Smooth muscle cell (in vitro differentiated cells): Measurements from ENCODE around the gene MYL6. TPM values are rescaled to one million over a fixed set of nuclear protein-coding genes. Genes with fewer than 3 reads are reported as not detected.

Source experiments
- DNase-seq: peaks from one replicate; lab custom pipeline; 2025; ENCODE audit not compliant: unreplicated experiment; lab: John Stamatoyannopoulos, UW
- H2AFZ ChIP-seq: fragments of 200-600 bp; sonication (generic); 2 replicates; pipeline ENCODE4 v1.6.0; 2016; ENCODE audit warnings: antibody characterized with exemption, low read depth, mild to moderate bottlenecking
- H3F3A ChIP-seq: fragments of 200-600 bp; sonication (generic); 2 replicates; pipeline ENCODE4 v1.6.0; 2017; ENCODE audit warnings: antibody characterized with exemption, low read depth
- H3K27ac ChIP-seq: fragments of 200-600 bp; sonication (generic); 2 replicates; pipeline ENCODE4 v1.5.1; 2016; ENCODE audit warnings: low read depth, mild to moderate bottlenecking
- H3K27me3 ChIP-seq: fragments of 200-600 bp; sonication (generic); 2 replicates; pipeline ENCODE4 v1.6.1; 2016; ENCODE audit warnings: low read depth, mild to moderate bottlenecking
- H3K36me3 ChIP-seq: fragments of 200-600 bp; sonication (generic); 2 replicates; pipeline ENCODE4 v1.5.1; 2016; ENCODE audit warnings: low read depth
- H3K4me1 ChIP-seq: fragments of 200-600 bp; sonication (generic); 2 replicates; pipeline ENCODE4 v1.5.1; 2016; ENCODE audit warnings: low read depth
- H3K4me2 ChIP-seq: fragments of 200-600 bp; sonication (generic); 2 replicates; pipeline ENCODE4 v1.6.0; 2016; ENCODE audit warnings: mild to moderate bottlenecking
- H3K4me3 ChIP-seq: fragments of 200-600 bp; sonication (generic); 2 replicates; pipeline ENCODE4 v1.5.1; 2016; ENCODE audit warnings: mild to moderate bottlenecking
- H3K79me2 ChIP-seq: fragments of 200-600 bp; sonication (generic); 2 replicates; pipeline ENCODE4 v1.6.0; 2016; ENCODE audit warnings: low read depth, mild to moderate bottlenecking
- H3K9ac ChIP-seq: fragments of 200-600 bp; sonication (generic); 2 replicates; pipeline ENCODE4 v1.6.0; 2016; ENCODE audit warnings: low read depth
- H3K9me3 ChIP-seq: fragments of 200-600 bp; sonication (generic); replicated peaks from 2 replicates; pipeline ENCODE4 v1.5.1; 2016; ENCODE audit warnings: low read depth
- H4K20me1 ChIP-seq: fragments of 200-600 bp; sonication (generic); 2 replicates; pipeline ENCODE4 v1.6.0; 2016; ENCODE audit warnings: low read depth
- WGBS: methylation state at CpG from one replicate; pipeline ENCODE4 v1.1.7; 2016; ENCODE audit warnings: low lambda C conversion rate; 5-methylcytosine and 5-hydroxymethylcytosine counted together
- polyA plus RNA-seq: library from polyadenylated mRNA; unstranded; fragments of >200 nt; fragmentation: Nextera tagmentation; extraction: Ambion mirVana; gene quantifications from 2 replicates; pipeline ENCODE4 v1.2.1, GENCODE V29; 2016
- total RNA-seq: library from RNA; depleted of rRNA; stranded (reverse); fragments of >200 nt; gene quantifications from 2 replicates; pipeline ENCODE4 v1.2.3, GENCODE V29; 2014
- TF ChIP-seq, protein P1 (sequence below): fragments of 200-600 bp; sonication (generic); IDR thresholded peaks from 2 replicates; pipeline ENCODE4 v1.5.1; 2017; ENCODE audit warnings: borderline replicate concordance, mild to moderate bottlenecking, antibody characterized with exemption; ENCODE audit not compliant: insufficient read depth, poor library complexity, severe bottlenecking

MYL6 gene
- total and polyA plus RNA-seq, 2 experiments from 2014 or later = 2,776 to 4,165 TPM

DNA sequence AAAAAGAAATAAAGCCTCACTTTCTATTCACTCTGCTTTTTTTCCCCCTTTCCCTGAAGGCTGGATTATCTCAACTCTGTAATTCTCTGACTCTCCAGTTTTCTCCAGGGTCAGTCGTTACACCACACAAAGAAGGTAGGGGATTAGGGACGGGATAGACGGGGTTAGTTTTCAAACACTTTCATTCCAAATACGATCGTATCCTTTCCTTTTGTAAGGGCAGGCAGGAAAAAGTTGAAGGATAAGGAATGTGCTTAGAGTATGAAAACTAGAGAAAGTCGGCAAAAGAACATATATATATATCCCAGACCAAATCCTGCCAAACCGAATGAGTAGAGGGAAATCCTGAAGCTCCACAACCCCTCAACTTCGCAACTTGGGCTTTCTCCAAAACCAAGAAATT is 30.7 kb upstream of the MYL6 start:
- Histone ChIP-seq H3K4me2 (peak overlapping the region; percentile 89), H3K27me3 (no peaks in the 10 kb centered on the region), H3K4me3 (peak overlapping the region; percentile 82), H3K36me3 (no peaks in the 10 kb centered on the region), H3K27ac (peak overlapping the region; percentile 92), H3K9me3 (no peaks in the 10 kb centered on the region), H3F3A (peaks cover 14% of the 10 kb centered on the region), H4K20me1 (no peaks in the 10 kb centered on the region), H2AFZ (no peak overlapping the region), H3K9ac (peak overlapping the region; percentile 75), H3K79me2 (peaks cover 14% of the 10 kb centered on the region), H3K4me1 (peaks cover 21% of the 10 kb centered on the region)
- DNase-seq = no peak
- TF ChIP-seq, protein P1, sequence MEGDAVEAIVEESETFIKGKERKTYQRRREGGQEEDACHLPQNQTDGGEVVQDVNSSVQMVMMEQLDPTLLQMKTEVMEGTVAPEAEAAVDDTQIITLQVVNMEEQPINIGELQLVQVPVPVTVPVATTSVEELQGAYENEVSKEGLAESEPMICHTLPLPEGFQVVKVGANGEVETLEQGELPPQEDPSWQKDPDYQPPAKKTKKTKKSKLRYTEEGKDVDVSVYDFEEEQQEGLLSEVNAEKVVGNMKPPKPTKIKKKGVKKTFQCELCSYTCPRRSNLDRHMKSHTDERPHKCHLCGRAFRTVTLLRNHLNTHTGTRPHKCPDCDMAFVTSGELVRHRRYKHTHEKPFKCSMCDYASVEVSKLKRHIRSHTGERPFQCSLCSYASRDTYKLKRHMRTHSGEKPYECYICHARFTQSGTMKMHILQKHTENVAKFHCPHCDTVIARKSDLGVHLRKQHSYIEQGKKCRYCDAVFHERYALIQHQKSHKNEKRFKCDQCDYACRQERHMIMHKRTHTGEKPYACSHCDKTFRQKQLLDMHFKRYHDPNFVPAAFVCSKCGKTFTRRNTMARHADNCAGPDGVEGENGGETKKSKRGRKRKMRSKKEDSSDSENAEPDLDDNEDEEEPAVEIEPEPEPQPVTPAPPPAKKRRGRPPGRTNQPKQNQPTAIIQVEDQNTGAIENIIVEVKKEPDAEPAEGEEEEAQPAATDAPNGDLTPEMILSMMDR = no peak
- WGBS = 2% methylated on average over 8 of the region's 8 CpGs

DNA sequence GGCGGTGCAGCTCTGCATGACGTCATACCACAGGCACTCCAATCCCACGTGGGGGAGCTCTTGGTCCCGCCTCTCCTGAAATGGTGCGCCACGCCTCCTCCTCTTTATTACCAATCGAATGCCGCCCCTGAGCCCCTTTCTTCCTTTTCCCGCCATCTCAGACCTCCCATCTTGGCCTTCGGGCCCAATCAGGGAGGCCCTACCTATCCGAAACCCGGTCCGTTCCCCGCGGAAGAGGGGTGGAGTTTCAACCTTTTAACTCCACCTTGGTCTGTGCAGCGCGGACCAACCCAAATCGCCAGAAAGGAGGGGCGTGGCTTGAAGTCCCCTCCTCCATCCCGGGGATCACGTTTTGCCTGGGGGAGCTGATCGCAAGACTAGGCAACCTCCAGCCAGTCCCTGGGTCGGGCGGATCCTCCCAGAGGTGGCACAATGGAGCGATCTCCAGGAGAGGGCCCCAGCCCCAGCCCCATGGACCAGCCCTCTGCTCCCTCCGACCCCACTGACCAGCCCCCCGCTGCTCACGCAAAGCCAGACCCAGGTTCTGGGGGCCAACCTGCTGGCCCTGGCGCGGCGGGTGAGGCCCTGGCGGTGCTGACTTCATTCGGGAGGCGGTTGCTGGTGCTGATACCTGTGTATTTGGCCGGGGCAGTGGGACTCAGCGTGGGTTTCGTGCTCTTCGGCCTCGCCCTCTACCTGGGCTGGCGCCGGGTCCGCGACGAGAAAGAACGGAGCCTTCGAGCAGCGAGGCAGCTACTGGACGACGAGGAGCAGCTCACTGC is 30.1 kb upstream of the MYL6 start, which contains the start of gene ESYT1:
ESYT1 (plus strand) TSS at position 380 of the 782 bp plus-strand sequence; CDS start at position 433, 53 bp downstream.
- peak within 1 kb of the TSS; percentile 82 for H3K4me3 ChIP-seq
- no peaks in the 10 kb centered on the region for H3K36me3 ChIP-seq
- whole genome bisulfite sequencing = under 1% methylated on average over 49 of the region's 49 CpGs
- TF ChIP-seq, protein P1 = no peak
- H3K9ac ChIP-seq = peak within 1 kb of the TSS; percentile 75
- H3K4me2 ChIP-seq = peak within 1 kb of the TSS; percentile 90
- peak within 1 kb of the TSS; percentile 92 for H3K27ac ChIP-seq
- peak; percentile 89 for DNase-seq
- H3K4me1 ChIP-seq = peaks cover 21% of the 10 kb centered on the region
- peaks cover 14% of the 10 kb centered on the region for H3F3A ChIP-seq
- H2AFZ ChIP-seq = peak within 1 kb of the TSS; percentile 10
- no peaks in the 10 kb centered on the region for H3K9me3 ChIP-seq
- peaks cover 14% of the 10 kb centered on the region for H3K79me2 ChIP-seq
- no peaks in the 10 kb centered on the region for H3K27me3 ChIP-seq
- H4K20me1 ChIP-seq = no peaks in the 10 kb centered on the region

DNA sequence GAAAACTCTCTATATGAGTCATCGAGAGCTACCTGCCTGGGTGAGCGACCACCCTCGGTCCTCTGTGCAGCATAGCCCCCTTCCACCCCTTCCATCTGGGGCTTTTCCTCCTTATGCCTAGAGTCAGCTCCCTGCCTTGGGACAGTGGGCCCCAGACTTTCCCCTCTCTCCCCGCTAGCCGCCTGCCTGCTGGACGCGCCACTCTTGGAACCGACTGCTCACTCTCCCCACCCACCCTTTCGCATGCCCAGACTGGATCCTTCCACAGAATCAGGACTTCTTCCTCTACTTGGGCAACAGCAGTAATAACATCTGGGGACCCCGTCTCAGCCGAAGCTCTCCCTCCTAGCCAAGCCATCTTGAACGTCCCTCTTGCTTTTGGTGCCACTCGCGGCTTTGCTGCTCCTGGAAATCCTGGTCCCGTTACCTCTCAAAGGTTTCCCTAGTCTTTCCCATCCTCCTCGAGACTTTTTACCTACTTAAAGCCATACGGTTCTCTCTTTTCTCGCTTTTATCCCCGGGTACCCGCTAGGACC is 29.4 kb upstream of the MYL6 start:
- Histone ChIP-seq H3K79me2 (peaks cover 14% of the 10 kb centered on the region), H3K9ac (peak overlapping the region; percentile 53), H3F3A (peaks cover 14% of the 10 kb centered on the region), H2AFZ (peak overlapping the region; percentile 10), H3K4me2 (peak overlapping the region; percentile 90), H3K36me3 (no peaks in the 10 kb centered on the region), H3K27me3 (no peaks in the 10 kb centered on the region), H3K4me1 (peaks cover 21% of the 10 kb centered on the region), H3K9me3 (no peaks in the 10 kb centered on the region), H3K27ac (peak overlapping the region; percentile 64), H3K4me3 (peak overlapping the region; percentile 82), H4K20me1 (no peaks in the 10 kb centered on the region)
- TF ChIP-seq, protein P1 = no peak
- DNase-seq = peak; percentile 46
- under 1% methylated on average over 19 of the region's 20 CpGs for WGBS
